GM21423 (cell line): Measurements from ENCODE around the gene TPGS1.

Source experiments
- ATAC-seq: cut with Tn5 transposase; IDR thresholded peaks from one replicate; pipeline ENCODE4 v1.9.1; 2021; ENCODE audit warnings: mild to moderate bottlenecking, moderate library complexity; ENCODE audit not compliant: unreplicated experiment

TPGS1 gene

DNA sequence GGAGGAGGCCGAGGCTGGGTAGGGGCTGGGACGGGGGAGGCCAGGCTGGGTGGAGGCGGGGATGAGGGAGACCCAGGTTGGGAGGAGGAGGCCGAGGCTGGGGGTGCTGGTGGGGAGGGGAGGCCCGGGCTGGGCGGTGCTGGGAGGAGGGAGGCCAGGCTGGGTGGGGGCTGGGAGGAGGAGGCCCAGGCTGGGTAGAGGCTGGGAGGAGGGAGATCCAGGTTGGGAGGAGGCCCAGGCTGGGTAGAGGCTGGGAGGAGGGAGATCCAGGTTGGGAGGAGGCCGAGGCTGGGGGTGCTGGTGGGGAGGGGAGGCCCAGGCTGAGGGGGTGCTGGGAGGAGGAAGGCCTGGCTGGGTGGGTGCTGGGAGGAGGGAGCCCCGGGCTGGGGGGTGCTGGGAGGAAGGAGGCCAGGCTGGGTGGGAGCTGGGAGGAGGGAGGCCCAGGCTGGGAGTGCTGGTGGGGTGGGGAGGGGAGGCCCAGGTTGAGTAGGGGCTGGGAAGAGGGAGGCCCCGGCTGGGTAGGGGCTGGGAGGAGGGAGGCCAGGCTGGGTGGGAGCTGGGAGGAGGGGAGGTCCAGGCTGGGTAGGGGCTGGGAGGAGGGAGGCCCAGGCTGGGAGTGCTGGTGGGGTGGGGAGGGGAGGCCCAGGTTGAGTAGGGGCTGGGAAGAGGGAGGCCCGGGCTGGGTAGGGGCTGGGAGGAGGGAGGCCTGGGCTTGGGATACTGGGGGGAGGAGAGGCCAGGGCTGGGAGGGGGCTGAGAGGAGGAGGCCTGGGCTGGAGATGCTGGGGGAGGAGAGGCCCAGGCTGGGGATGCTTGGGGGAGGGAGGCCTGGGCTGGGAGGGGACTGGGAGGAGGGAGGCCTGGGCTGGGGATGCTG, 10.7 kb downstream of the TPGS1 start:
- ATAC-seq, result no peak

DNA sequence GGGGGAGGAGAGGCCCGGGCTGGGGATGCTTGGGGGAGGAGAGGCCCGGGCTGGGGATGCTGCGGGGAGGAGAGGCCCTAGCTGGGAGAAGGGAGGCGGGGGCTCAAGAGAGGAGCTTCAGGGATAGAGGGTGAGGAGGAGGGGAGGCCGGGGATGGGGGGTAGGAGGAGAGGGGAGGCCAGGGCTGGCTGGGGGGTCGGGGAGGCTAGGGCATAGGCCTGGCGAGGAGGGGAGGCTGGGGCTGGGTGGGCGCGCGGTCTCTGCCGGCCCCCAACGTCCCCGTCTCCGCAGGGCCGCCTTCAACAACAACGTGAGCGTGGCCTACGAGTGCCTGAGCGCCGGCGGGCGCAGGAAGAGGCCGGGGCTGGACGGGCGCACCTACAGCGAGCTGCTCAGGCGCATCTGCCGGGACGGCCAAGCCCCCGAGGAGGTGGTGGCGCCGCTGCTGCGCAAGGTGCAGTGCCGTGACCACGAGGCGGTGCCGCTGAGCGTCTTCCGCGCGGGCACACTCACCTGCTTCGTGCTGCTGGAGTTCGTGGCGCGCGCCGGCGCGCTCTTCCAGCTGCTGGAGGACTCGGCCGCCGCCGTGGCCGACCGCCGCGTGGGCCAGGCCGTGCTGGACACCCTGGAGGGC, 11.4 kb downstream of the TPGS1 start:
- no peak for ATAC-seq

DNA sequence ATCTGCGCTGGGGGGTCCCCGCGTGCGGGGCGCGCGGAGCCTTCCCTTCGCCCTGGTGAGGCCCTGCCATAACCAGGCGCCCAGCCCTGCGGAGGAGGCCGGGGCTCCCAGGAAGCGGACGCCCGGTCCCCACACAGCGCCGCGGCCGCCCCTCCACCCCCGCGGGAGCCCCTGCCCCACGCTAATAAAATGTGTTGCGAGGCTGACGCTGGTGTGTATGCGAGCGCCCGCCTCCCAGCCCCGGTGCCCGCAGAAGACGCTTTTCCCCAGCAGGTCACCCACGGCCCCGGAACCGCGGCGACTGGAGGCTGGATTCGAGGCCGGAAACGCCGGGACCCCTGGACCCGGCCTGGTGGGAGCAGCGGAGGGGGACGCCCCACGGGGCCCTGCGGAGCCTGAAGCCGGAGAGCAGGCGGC, 12.2 kb downstream of the TPGS1 start:
- ATAC-seq, result no peak

DNA sequence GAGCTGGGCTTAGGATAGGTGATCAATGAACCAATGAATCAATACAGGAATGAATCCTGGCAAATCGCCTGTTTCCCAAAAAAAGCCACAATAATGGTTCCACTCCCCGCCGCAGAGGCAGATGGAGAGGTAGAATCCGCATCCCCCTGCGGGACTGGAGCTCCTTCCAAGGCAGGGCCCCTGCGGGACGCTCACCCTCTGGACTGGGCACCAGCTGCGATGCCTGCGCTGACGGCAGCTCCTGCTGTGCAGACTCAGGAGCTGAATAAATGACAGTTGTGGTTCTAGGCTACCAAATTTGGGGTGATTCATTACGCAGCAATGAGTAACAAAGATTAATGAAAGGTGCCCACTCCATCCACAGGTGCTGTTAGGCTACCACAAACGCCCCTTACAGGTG, 15.4 kb downstream of the TPGS1 start:
- no peak for ATAC-seq

DNA sequence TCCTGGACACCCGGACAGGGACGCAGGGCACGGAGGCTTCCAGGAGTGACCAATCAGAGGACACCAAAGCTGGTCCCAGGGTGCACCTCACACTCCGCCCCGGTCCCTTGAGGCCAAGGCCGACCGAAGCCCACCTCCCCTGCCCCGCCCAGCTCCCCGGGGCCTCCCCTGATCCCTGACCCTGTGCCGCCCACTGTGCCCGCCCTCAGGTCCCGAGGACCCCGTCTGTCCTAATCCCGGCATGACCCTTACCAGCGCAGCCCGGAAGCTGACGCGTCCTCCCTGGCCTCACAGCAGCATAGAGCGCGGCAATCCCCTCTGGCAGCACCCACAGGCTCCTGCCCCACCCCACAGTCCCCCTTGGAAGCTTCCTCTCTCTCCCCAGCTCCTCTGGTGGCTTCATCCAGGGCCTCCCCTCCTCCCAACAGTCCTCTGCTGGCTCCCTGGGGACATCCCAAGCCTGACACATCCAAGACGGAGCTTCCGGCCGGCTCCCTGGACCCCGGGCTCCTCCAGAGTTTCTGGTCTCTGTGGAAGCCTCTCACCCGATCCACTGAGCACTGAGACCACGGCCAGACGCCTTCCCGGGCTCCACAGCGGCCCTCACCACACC, 16.9 kb downstream of the TPGS1 start:
- no peak for ATAC-seq

DNA sequence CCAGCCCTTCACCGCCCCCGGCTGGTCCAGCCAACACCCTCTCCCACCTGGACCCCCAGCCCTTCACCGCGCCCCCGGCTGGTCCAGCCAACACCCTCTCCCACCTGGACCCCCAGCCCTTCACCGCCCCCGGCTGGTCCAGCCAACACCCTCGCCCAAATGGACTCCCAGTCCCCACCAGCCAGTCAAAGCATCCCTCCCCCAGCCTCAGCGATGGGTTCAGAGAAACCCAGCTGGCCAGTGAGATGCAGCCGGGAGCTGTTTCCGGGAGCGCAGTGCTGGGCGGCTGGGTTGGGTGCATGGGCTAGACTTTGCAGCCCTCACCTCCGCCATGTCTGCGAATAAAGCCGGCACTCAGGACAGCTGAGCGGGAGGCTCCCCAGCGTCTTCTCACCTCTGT, 17.7 kb downstream of the TPGS1 start:
- no peak for ATAC-seq

DNA sequence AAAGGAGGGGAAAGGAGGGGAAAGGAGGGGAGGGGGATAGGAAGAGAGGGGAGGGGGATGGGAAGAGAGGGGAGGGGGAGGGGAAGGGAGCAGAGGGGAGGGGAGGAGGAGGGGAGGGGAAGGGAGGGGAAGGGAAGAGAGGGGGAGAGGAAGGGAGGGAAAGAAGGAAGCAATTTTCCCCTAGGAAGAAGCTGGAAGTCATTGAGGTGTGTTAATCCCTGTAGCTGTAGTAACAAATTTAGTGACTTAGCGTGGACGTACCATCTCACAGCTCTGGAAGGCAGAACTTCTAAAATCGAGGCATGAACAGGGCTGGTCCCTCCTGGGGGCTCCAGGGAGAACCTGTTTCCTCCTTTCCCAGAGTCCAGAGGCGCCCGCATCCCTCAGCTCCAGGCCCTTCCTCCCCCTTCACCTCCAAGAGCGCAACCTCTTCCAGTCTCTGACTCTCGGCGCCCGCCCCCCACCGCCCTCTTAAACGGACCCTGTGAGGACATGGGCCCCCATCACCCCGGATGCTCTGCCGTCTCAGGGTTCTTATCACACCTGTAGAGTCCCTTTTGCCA, 18.6 kb downstream of the TPGS1 start:
- no peak for ATAC-seq

DNA sequence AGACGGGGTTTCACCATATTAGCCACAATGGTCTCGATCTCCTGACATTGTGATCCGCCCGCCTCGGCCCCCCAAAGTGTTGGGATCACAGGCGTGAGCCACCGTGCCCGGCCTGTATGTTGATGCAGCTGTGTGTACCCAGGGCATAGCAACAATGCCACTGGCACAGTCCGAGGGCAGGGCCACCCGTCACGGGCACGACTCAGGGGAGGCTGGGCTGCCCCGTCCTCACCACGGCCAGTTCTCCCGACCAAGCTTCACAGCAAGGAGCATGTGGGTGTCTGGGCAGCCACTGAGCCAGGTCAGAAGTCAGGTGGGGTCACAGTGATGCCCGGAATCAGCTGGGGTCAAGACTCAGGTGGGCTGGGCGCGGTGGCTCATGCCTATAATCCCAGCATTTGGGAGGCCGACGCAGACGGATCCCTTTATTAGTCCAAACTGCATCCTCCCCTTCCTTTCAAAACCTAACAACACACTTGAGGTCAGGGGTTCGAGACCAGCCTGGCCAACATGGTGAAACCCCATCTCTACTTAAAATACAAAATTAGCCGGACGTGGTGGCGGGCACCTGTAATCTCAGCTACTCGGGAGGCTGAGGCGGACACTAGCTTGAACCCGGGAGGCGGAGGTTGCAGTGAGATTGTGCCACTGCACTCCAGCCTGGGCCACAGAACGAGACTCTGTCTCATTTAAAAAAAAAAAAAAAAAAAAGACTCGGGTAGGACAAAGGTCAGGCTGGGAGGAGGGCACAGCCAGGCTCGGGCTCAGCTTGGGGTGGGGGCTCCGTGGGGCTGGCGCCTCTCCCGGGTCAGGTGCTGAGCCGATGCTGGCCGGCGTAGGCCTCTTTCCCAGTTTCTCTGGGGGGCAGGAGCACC, 23.1 kb downstream of the TPGS1 start:
- ATAC-seq, result no peak

DNA sequence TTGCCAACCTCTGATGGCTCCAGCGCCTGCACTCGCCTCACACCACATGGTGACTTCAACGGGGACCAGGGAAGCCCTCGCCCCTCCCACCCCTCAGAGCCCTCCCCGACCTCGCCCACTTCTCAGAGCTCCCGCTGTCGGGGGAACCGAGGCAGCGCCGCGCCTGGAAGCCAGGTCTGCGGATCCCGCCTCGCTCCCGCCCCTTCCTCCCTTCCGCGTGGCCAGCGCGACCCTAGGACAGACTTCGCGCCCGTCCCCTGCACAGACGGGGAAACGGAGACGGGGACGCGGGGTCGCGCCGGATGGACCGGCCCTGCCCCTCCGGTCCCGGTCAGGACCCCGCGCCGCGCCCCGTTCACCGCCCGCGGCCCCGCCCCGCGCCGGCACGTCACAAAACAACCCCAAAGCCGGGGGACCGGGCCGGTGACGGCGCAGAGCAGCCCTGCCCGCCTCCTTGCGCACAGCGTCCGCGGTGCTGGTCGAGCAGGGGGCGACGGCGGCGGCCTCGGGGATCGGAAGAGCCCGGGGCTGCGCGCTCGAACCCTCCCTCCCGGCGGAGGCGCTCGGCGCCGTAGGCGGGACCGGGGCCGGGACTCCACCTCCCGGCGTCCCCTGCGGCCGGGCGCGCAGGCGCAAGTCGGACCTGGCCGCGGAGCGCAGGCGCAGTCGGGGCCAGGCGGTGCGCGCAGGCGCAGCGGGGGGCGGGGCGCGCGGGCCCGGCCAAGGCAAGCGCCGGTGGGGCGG, 23.9 kb downstream of the TPGS1 start:
- peak; percentile 65 for ATAC-seq

DNA sequence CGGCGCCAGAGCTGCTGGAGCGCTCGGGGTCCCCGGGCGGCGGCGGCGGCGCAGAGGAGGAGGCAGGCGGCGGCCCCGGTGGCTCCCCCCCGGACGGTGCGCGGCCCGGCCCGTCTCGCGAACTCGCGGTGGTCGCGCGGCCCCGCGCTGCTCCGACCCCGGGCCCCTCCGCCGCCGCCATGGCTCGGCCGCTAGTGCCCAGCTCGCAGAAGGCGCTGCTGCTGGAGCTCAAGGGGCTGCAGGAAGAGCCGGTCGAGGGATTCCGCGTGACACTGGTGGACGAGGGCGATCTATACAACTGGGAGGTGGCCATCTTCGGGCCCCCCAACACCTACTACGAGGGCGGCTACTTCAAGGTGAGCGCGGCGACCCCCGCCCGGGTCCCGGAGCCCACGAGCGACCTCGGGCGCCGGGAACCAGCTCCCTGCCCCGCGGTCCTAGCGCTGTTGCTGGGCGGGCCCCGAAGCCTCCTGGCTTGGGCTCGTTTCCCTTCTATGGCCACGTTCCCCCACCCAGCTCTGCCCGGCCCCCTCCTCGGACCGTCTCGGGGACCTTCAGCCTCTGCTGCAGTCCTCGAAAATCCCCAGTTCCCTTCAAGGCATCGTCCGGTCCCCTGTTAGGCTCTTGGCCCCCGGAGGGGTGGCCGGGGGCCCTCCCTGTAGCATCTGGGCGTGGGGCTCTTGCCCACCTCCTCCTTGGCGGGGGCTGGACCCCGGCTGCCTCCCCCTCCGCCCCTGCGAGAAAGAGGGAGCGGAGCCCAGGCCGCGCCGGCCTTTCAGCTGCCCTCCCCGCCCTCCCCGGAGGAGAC, 24.7 kb downstream of the TPGS1 start, which contains the start of gene CDC34:
CDC34 (plus strand) TSS at position 8 of the 808 bp plus-strand sequence; CDS start at position 180, 172 bp downstream.
- no peak for ATAC-seq

DNA sequence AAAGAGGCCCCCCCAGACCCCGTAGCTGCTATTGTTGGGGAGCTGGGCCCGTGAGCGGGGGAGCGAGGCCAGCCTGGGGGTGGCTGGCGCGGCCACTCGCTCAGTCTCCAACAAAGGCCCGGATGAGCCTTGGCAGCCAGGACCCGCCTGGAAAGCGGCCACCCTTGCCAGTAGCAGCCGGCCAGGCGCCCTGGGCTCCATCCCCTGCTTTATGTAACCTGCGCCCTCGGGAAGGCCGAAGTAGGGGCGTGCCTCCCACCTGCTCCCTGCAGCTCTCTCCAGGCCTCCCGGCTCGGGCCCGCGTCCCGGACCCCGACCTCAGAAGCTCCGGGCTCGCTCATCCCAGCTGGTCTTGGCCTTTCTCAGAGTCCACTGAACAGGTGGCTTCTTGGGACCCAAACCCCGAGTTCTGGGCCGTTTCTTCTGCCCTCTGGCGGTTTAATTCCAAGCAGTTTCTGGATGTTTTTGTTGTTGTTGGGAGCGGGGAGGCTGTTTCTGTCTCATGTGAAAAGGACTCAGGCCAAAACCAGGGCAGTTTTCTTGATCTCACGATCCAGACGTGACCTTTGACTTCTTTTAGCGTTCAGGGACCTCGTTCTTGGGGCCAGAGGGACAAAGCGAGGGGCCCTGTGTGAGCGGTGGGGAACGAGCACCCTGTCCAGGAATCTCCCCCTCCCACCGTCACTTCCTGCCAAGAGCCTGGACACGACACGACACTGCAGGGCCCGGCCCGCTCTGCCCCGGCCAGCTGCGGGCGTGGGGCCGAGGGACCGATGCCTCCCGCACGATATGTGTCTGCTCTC, 25.5 kb downstream of the TPGS1 start:
- no peak for ATAC-seq

DNA sequence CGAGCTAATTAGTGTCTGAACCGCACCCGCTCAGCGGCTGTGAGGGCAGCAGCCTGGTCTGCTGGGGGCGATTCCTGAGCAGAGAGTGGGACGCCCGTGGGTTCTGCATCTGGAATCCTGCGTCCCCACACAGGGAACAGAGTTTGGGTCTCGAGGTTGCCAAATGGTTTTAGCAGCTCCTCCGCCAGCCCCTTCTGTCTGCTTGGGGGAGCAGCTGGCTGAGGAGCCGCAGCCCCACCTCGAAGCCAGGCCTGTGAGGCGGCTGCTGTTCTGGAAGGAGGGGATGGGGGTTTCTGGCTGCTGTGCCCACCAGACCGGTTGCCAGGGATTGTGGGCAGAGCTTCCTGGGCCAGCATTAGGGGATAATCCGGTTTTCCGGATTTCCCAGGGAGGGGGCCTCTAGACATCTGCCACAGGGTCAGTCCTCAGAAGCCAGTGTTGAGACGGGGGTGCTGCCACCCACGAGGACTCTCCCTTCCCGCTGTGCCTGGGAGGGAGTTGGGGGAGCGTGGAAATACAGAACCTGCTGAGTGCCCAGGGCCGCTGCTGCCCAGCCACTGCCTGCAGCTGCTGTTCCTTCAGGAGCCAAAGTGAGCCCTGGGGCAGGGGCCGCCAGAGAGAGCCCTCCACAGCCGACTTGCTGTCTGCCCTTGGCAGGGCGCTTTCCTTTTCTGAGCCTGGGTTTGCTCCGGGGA, 26.2 kb downstream of the TPGS1 start:
- no peak for ATAC-seq

DNA sequence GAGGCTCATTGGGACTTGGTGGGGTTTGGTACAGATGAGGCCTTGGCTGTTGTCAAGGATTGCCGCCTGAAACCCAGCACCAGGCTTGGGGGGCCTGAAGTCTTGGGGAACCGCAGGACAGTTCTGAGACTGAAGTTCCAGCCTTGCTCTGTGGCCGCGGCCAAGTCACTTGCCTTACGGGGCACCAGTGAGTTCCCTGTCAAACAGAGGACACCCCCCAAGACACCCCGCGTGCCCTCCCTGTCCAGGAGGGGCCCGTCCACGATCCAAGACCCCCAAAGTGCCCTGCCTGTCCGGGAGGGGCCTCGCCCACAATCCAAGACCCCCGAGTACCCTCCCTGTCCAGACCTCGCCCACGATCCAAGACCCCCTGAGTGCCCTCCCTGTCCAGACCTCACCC, 26.8 kb downstream of the TPGS1 start:
- ATAC-seq, result no peak

DNA sequence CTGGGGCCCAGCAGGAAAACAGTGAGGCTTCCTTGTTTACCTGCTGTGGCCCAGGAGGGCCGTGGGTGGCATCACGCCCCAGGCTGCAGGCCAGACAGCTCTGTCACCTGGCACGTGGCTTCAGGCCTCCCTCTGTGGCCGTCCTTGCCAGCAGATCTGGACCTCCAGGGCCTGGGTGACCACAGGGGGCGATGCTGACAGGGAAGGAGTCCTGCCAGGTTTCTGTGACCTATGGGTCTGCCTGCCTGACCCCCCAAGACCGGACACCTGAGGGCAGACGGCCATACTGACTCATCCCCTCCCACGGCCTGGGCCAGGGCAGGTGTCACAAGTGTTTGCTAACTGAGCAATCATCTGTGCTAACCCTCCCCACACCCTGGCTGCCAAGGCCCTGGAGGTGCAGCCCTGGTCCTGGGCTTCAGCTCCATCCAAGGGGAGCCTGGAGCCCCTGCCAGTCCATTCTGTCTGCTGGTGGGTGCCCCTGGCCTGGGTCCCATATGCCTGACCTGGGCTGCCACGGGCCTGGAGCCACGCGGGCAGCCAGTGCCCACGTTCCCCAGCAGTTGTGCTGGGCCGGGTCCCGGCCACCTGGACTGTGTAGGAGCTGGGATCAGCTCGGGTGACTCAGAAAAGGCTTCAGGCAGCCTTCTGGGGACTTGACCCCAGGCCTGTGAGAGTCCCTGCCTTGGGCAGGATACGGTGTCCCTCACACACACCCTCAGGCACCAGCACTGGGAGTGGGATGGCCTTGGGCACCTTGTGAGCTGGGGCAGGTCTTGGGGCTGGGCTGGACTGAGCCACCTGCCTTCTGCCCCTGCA, 27.9 kb downstream of the TPGS1 start:
- ATAC-seq, result no peak

DNA sequence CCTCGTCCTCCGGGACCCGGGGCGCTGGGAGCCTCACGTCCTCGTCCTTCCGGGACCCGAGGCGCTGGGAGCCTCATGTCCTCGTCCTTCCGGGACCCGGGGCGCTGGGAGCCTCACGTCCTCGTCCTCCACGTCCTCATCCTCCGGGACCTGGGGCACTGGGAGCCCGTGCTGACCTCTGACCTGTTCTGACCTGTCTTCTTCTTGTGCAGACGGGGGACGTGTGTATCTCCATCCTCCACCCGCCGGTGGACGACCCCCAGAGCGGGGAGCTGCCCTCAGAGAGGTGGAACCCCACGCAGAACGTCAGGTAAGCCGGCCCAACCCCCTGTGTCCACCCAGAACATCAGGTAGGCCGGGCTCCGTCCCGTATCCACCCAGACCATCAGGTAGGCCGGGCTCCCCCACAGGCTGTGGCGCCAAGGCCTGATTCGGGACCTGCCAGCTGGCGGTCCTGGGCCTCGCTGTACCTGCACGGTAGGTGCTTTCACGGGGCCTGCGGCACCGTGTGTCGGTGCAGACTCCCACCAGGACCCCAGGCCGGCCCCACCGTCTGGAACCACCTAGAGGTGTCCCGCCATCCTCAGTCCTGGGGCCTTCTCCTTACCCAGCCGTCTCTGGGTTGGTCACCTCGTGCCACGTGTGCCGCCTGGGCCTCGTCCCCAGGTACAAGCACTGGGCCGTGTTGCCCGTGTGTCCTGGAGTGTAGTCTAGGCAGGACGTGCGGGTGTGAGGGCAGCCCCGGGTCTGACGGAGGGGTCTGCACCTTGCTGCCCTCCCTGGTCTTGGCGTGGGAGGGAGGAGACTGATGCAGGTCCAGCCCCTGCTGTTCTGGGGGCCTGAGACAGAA, 29.0 kb downstream of the TPGS1 start:
- ATAC-seq, result no peak

DNA sequence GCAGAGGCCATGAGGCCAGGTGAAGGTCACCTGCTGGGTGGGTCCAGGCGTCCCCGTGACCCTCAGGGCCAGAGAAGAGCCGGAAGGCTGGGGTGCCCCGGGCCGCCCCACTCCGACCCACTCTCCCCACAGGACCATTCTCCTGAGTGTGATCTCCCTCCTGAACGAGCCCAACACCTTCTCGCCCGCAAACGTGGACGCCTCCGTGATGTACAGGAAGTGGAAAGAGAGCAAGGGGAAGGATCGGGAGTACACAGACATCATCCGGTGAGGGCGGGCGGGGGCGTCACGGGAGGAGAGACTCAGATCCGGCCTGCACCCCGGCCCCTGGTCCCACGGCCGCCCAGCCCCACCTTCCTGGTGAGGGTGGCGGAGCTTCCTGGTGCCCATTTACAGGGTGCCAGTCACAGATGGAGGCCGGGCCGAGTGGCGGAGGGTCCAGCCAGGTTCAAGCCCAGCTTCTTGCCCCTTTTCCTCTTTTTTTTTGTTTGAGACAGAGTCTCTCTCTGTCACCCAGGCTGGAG, 29.6 kb downstream of the TPGS1 start:
- no peak for ATAC-seq
